Stimulated activated CD8-positive, alpha-beta memory T cell treated with anti-CD3 and anti-CD28 coated beads, Interleukin-7, amount 100 ng/mL, for 4 hours (primary cell): ENCODE measurements around the gene CAVIN2.

Experiments used
- DNase-seq, 2 donors: peaks; one replicate each; pipeline ENCODE4 v3.0.0-alpha.2; 2020; ENCODE audit warnings: low read depth in 2 of 2

CAVIN2 gene

GRCh38 chr2:191839918-191840804 lies 6.7 kb downstream of the CAVIN2 start:
- no peak for DNase-seq

DNA sequence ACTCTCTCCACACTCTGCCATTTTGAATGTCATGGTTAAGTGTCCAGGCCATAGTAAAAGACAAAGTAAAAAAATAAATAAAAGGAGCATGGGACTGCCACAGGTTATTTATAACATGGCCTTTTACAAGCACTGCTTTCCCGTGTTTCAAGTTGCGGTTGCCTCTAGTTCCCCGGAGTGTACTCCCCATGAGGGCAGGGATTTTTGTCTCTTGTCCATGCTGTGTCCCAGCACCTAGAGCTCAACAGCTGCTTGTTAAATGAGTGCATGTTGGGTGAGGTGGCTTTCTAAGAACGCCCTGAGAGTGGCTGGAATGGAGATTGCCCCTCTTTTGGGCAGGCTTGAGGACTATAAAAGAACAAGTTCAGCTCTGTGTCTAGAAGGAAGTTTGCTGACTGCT lies 8.4 kb downstream of the CAVIN2 start:
- no peak for DNase-seq

GRCh38 chr2:191836853-191837769 lies 9.8 kb downstream of the CAVIN2 start:
- DNase-seq, result no peak

GRCh38 chr2:191836471-191836852 lies 10.4 kb downstream of the CAVIN2 start:
- DNase-seq, result no peak

DNA sequence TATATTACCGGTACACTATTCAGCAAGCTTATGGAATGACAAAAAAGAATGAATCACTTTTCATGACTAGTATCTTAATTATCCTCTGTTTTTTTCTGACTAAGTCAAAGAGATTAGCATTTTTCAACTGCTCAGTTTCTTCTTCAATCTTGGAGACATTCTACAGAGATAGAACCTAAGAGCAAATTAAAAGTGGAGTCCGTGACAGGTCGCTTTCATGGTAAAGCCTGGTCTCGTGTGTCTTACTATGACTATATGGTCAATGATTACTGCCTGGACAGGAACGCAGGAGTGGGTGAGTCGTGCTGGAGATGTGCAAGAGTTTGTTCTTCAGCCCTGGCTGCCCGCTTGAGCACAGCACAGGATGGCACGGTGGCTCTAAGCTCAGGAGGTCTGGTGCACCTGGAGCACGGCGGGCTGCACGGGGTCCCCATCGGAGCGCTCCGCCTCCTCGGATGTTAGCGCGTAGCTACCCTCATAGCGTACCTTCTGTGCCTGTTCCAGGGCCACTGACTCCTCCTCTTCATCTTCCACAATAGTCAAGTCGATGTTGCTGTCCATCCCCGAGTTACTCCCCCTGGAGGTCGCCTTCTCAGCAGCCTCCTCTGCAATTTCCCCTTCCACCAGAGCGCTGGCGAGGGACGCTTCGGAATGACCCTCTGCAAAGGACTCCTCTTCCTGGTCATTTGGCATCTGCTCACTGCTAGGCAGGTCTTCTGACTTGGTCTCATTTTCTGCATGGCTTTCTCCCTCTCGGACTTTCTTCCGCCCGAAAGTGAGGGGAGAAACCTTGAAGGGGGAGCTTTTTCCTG lies 11.1 kb downstream of the CAVIN2 start:
- no peak for DNase-seq

DNA sequence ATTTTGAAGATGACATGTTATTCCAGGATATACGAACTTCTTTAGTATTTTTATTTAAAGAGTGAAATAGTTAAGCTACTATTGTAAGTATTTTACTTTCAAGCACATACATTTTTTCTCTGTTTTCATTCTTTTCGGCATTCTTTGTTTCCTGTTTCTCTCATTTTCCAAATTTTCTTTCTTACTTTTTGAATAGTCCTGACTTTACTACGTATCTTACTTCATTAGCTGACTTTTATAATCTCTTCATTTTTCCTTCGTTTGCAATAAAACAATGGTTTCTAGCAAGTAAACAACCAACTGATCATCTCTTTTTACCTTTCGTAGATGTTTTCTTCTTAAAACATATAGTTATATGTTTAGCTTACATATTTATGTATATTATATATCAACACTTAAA lies 11.8 kb downstream of the CAVIN2 start:
- DNase-seq, result no peak

DNA sequence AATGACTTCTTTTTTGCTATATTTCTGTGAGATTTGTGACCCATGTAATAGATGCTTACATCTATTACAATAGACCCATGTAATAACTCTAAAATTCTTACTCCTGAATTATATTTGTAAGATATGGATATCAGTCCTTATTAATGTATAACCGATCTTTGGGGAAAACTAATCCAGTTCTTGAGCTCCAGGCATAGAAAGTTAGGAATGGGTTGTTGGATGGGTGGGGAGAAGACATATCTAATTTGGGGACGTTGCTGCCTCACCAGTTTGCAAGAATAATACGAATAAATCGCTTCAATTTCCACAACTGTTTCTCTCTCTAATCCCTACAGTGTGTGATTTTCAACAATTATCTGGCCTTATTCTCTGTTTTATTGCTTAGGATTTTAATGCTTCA lies 13.5 kb downstream of the CAVIN2 start:
- DNase-seq, result no peak

DNA sequence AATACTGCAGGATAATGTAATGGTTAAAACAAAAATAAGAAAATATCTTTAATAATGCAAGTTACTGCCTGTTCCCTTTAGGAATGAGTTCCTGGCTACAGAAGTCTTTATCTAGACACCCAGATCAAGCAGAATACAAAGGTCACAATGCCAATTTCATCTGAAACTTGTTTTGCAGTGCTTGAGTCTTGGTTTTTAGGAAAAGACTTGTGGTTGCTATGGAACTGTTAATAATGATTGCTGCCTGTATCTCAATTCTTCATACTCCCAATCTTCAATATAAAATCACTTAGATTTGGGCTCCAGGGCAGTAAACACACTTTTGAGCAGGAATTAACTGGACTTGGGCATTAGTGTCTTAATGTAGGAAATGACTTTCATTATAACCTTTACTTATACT lies 14.2 kb downstream of the CAVIN2 start:
- no peak for DNase-seq

GRCh38 chr2:191831410-191831994 lies 15.4 kb downstream of the CAVIN2 start:
- DNase-seq, result no peak

DNA sequence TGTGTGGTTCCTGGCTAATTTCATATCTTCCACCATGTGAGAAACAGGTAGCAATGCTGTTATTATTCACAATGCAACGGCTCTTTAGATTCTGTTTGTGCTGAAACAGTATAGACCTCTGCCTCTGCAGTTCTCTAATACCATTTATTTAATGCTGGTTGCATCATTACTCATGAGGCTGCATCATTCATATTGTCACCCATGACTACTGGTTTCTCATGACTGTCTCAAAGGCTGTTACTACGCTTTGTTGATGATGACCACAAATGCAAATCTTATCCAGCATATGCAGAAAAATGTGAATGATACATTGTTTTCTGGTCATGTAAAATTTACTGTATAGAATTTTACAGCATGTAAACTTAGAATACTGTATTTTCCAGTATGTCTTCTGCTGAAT lies 22.5 kb downstream of the CAVIN2 start:
- DNase-seq, result no peak

- no peak for DNase-seq
These were observed 25.8 kb downstream of the CAVIN2 start for GRCh38 chr2:191821078-191821477.

DNA sequence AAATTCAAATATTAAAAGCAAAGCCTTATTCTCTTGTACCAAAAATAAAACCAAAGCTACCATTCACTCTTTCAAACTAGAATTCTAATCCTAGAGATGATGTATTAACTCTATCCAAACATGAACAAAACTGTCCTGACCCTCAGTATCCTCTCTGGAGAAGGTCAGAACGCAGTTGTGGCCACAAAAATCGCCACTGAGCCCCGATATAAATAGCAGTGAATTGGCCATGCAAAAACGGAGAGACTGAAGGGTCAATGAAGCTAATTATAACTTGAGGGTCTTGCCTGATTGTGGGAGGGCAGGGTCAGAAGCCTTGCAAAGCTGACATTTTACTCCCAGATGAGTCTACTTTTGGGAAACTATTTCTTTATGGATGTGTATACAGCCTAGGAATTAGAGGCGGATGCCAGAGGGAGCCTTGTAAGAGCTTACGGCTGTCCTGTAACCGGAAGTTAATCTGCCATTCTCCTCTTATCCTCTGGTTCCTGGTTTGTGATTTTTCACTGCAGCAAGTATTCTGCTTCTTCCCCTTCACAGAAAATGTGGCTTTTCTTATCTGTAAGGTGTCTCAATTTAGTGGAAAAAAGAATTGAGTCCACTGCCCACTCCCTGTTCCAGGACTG lies 28.1 kb downstream of the CAVIN2 start:
- no peak for DNase-seq

GRCh38 chr2:191818133-191818532 lies 28.8 kb downstream of the CAVIN2 start:
- DNase-seq, result no peak

- no peak for DNase-seq
These were observed 31.9 kb downstream of the CAVIN2 start for GRCh38 chr2:191815010-191815409.

- no peak for DNase-seq
These were observed 32.9 kb downstream of the CAVIN2 start for GRCh38 chr2:191813943-191814342.

DNA sequence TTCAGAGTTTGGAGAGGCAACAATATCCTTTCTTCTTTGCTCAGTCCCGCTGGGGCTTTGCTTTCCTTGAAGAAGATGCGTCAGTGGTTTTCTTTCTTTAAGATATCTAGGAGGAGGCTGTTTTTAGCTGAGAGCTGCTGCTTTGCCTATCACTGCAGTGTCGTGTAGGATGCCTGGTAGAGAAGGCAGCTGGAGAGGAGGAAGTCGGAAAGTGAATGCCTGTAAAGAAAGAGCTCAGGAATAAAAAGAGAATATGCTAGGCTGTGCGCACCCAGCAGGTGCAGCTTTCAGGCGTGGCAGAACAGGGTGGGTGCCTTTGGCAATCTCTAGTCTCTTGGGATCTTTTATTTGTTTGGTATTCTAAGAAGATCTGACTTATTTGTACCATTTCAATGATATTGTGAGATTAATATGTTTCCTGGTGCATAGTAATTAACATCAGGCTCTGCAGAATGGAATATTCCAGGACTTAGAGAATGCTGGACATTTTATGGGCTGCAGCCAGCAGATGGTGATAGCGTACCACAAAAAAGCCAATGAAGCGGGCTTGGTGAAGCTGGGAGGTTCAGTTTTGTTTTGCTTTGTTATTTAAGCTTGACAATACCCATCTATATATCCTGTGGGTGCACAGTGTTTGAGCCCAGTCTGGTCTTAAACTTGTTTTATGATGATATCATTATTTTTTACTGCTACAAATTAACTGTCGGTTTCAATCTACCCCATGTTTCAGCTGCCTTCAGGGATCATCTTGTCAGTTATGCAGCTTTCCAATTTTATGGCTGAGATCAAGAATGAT lies 34.9 kb downstream of the CAVIN2 start:
- DNase-seq, result no peak

- DNase-seq, result no peak
These were observed 40.5 kb downstream of the CAVIN2 start for GRCh38 chr2:191806396-191806795.

DNA sequence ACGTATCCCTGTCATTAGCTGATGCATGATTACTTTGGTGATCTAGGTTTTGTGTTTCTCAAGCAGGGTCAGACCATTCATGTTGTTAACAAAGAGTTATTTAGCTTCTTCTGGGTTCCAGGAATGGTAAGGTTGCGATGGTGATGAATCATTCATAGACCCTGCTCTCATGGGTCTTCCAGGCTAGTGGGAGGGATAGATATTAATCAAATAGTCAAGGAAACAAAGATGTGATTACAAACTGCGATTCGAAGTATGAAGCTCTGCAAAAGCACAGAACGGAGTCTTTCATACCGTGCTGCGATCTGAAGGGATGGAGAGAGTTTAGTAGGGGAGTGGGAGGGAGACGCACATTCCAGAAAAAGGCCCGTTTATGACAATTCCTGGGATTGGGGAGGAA lies 42.1 kb downstream of the CAVIN2 start:
- DNase-seq, result no peak

- no peak for DNase-seq
These were observed 43.9 kb downstream of the CAVIN2 start for GRCh38 chr2:191803007-191803406.

DNA sequence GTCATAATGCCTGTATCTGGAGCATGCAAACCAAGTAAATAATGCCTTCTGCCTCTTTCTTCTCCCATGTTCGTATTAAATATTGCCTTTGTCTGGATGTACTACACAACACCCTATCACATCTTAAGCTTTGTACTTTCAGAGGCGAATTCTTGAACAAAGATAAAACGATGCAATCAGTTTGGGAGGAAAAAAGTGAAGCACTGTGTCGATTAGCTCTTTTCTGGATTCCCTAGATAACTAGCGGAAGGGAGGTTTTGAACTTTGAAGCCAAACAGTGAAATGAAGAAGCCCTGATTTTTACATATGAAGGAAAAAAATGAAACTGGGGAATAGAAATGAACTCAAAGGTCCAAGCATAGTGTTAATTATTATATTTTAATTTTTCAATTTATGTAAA lies 44.7 kb downstream of the CAVIN2 start:
- no peak for DNase-seq
